K562 (cell line): Measurements from ENCODE around the gene ABHD12. TPM values are rescaled to one million over a fixed set of nuclear protein-coding genes. Genes with fewer than 3 reads are reported as not detected.

ENCODE experiments used
- ATAC-seq: fragments of 200-7000 bp; cut with Tn5 transposase; 3 replicates; pipeline ENCODE4 v1.9.1; 2020; ENCODE audit warnings: moderate library complexity
- BruUV-seq: library from RNA; stranded (reverse); fragments of 400-500 nt; replicated peaks from 2 replicates; lab custom pipeline; 2021; lab: Mats Ljungman, UMichigan
- CTCF ChIA-PET: fragments of 300-600 bp; formaldehyde crosslinking; extraction: SDS; loops from one replicate; lab custom pipeline; 2021; ENCODE audit warnings: low intra/inter-chr PET ratio; lab: Yijun Ruan, JAX
- POLR2A ChIA-PET: fragments of 300-600, 350-650 bp; sonication (Branson Sonifier 250); formaldehyde crosslinking; extraction: SDS; loops from one replicate; lab custom pipeline; 2021; ENCODE audit warnings: antibody characterized with exemption, inconsistent platforms; lab: Yijun Ruan, JAX
- DNase-seq, 4 experiments: peaks; one replicate each; pipeline versions ENCODE4 v3.0.0 to v3.0.0-alpha.2; 2011 to 2018; ENCODE audit warnings: low spot score in 3 of 4, mixed read lengths in 3 of 4; ENCODE audit errors: extremely low read depth in 1 of 4
- FAIRE-seq: peaks from 2 replicates; lab custom pipeline; 2011; peaks lifted over from hg19 to GRCh38; lab: Jason Lieb, UNC
- H2AFZ ChIP-seq: 2 replicates; pipeline ENCODE4 v1.6.0; 2011; ENCODE audit warnings: low read depth, low read length, control low read depth, inconsistent platforms
- H3K27ac ChIP-seq: fragments of 200-600 bp; 3 replicates; pipeline ENCODE4 v1.8.0; 2011; ENCODE audit warnings: low read depth, mild to moderate bottlenecking, control low read depth, inconsistent platforms, low read length, moderate library complexity, mixed read lengths; ENCODE audit errors: extremely low read depth
- H3K27me3 ChIP-seq, 2 experiments: fragments of 300-600 bp in 1 of 2; 2 replicates in 1 of 2; 3 replicates in 1 of 2; pipeline versions ENCODE4 v1.6.0 to v1.8.0; 2011; ENCODE audit warnings: inconsistent platforms in 2 of 2, low read length in 2 of 2, mild to moderate bottlenecking in 1 of 2, mixed read lengths in 1 of 2, moderate library complexity in 1 of 2; ENCODE audit not compliant: control insufficient read depth in 2 of 2, insufficient read depth in 2 of 2
- H3K36me3 ChIP-seq: fragments of 300-600 bp; 3 replicates; pipeline ENCODE4 v1.8.0; 2011; ENCODE audit warnings: mild to moderate bottlenecking, low read length, inconsistent platforms; ENCODE audit not compliant: control insufficient read depth, insufficient read depth
- H3K4me1 ChIP-seq, 2 experiments: fragments of 200-600 bp in 1 of 2; replicated peaks in 1 of 2; 2 replicates in 1 of 2; 3 replicates in 1 of 2; pipeline versions ENCODE4 v1.5.1 to v1.8.0; 2011; ENCODE audit warnings: inconsistent platforms in 2 of 2, low read length in 2 of 2, mild to moderate bottlenecking in 1 of 2, mixed read lengths in 1 of 2, moderate library complexity in 1 of 2; ENCODE audit not compliant: control insufficient read depth in 2 of 2, insufficient read depth in 2 of 2
- H3K4me2 ChIP-seq: 2 replicates; pipeline ENCODE4 v1.6.1; 2011; ENCODE audit warnings: low read length, control low read depth, inconsistent platforms, mixed read lengths; ENCODE audit not compliant: insufficient read depth
- H3K4me3 ChIP-seq: fragments of 200-600 bp; sonication (generic), shearing (Covaris generic); 2 replicates; pipeline ENCODE4 v1.5.1; 2016; ENCODE audit warnings: control low read depth, inconsistent platforms
- H3K79me2 ChIP-seq: fragments of 200-600 bp; 3 replicates; pipeline ENCODE4 v1.8.0; 2011; ENCODE audit warnings: low read length, inconsistent platforms; ENCODE audit not compliant: control insufficient read depth, insufficient read depth
- H3K9ac ChIP-seq, 2 experiments: 2 replicates each; pipeline versions ENCODE4 v1.6.0 to v1.6.1; 2011; ENCODE audit warnings: low read depth in 2 of 2, low read length in 2 of 2, control low read depth in 1 of 2, inconsistent platforms in 1 of 2, mild to moderate bottlenecking in 1 of 2, mixed read lengths in 1 of 2; ENCODE audit not compliant: insufficient read depth in 1 of 2
- H3K9me1 ChIP-seq: one replicate; pipeline ENCODE4 v1.6.0; 2011; ENCODE audit warnings: inconsistent platforms, mild to moderate bottlenecking, low read length, moderate library complexity; ENCODE audit not compliant: control insufficient read depth, insufficient read depth
- H3K9me3 ChIP-seq: replicated peaks from 2 replicates; pipeline ENCODE4 v1.5.1; 2011; ENCODE audit warnings: low read depth, low read length, inconsistent platforms; ENCODE audit not compliant: control insufficient read depth, insufficient read depth
- H4K20me1 ChIP-seq: replicated peaks from 2 replicates; pipeline ENCODE4 v1.6.1; 2011; ENCODE audit warnings: low read length, inconsistent platforms, mixed read lengths; ENCODE audit not compliant: control insufficient read depth, insufficient read depth
- CAMTA2 ChIP-seq: fragments of 250-450 bp; sonication (Bioruptor Pico); conservative IDR thresholded peaks from 2 replicates; pipeline ENCODE4 v1.5.1; 2022
- DPF2 ChIP-seq: fragments of 450-650 bp; IDR thresholded peaks from 2 replicates; pipeline ENCODE4 v1.6.1; 2016
- ETS2 ChIP-seq: IDR thresholded peaks from 2 replicates; pipeline ENCODE4 v1.6.1; 2016; ENCODE audit warnings: borderline replicate concordance, missing genetic modification characterization, mild to moderate bottlenecking, moderate library complexity, missing compliant biosample characterization; ENCODE audit not compliant: poor library complexity, severe bottlenecking
- FOS ChIP-seq: IDR thresholded peaks from 3 replicates; pipeline ENCODE4 v1.6.1; 2011; ENCODE audit not compliant: insufficient read length; ENCODE audit errors: extremely low read depth
- GTF2A2 ChIP-seq: IDR thresholded peaks from 2 replicates; pipeline ENCODE4 v1.6.1; 2016; ENCODE audit warnings: mild to moderate bottlenecking, missing genetic modification characterization, missing compliant biosample characterization
- KAT8 ChIP-seq: fragments of 450-650 bp; IDR thresholded peaks from 2 replicates; pipeline ENCODE4 v1.6.1; 2016; ENCODE audit warnings: low read depth, mild to moderate bottlenecking
- SMAD2 ChIP-seq: fragments of 150-350 bp; IDR thresholded peaks from 2 replicates; pipeline ENCODE4 v1.6.1; 2014; ENCODE audit warnings: low read depth, mild to moderate bottlenecking, low read length
- STAG1 ChIP-seq: sonication (generic); formaldehyde crosslinking; IDR thresholded peaks from 2 replicates; pipeline ENCODE4 v1.5.0; 2020; ENCODE audit warnings: missing genetic modification reagents, borderline replicate concordance
- TARDBP ChIP-seq: fragments of 450-650 bp; IDR thresholded peaks from 2 replicates; pipeline ENCODE4 v1.6.1; 2016
- TRIM24 ChIP-seq, 2 experiments: fragments of 450-650 bp; IDR thresholded peaks; 2 replicates each; pipeline ENCODE4 v1.6.1; 2016
- ZNF766 ChIP-seq: fragments of 200-800 bp; sonication (Bioruptor generic); conservative IDR thresholded peaks from 2 replicates; pipeline ENCODE4 v1.6.1; 2016; ENCODE audit warnings: missing genetic modification characterization, missing compliant biosample characterization
- ZNF77 ChIP-seq: fragments of 250-450 bp; sonication (Bioruptor Pico); IDR thresholded peaks from 2 replicates; pipeline ENCODE4 v1.5.0; 2020
- WGBS: fragments of 100-300 bp; shearing (Covaris generic); methylation state at CpG from one replicate; pipeline ENCODE4 v1.1.6; 2016; ENCODE audit warnings: low coverage, mixed read lengths; ENCODE audit not compliant: insufficient coverage; ENCODE audit errors: missing lambda C conversion rate; 5-methylcytosine and 5-hydroxymethylcytosine counted together
- in situ Hi-C: fragments of 300-500 bp; cut with MboI; formaldehyde crosslinking; loops from 4 replicates; pipeline ENCODE4 v1.15.0; 2018; ENCODE audit warnings: inconsistent platforms, mixed read lengths
- intact Hi-C: fragments of 100-400 bp; cut with micrococcal nuclease; formaldehyde crosslinking; loops from 2 replicates; pipeline ENCODE4 v1.14.2; 2022
- polyA plus RNA-seq, 8 experiments: library from polyadenylated mRNA; depleted of rRNA in 4 of 8; stranded (reverse) in 5 of 8; unstranded in 3 of 8; fragments of >200 nt; fragmentation: Nextera tagmentation in 2 of 8; fragmentation: Illumina TruSeq in 1 of 8; extraction: Ambion mirVana in 2 of 8; extraction: Trizol in 1 of 8; gene quantifications; 2 replicates each; pipeline versions ENCODE4 v1.2.1 to v1.2.3, GENCODE V29; 2011 to 2014; ENCODE audit warnings: inconsistent platforms in 1 of 8, missing spikeins in 1 of 8
- total RNA-seq, 7 experiments: library from RNA; depleted of rRNA in 6 of 7; stranded (reverse); fragments of >200 nt in 6 of 7; fragmentation: Illumina TruSeq in 2 of 7; extraction: Trizol in 2 of 7; gene quantifications; 2 replicates each; pipeline versions ENCODE4 v1.2.1 to v1.2.3, GENCODE V29; 2011 to 2021; ENCODE audit warnings: low replicate concordance in 1 of 7
- TF ChIP-seq, protein P1 (sequence below): fragments of 250-450 bp; sonication (Bioruptor Pico); IDR thresholded peaks from 2 replicates; pipeline ENCODE4 v1.8.0; 2021; ENCODE audit warnings: moderate library complexity, mild to moderate bottlenecking, inconsistent platforms
- TF ChIP-seq, protein P2 (sequence below): fragments of 250-450 bp; sonication (Bioruptor Pico); IDR thresholded peaks from 2 replicates; pipeline ENCODE4 v1.8.0; 2021; ENCODE audit warnings: mild to moderate bottlenecking, moderate library complexity
- TF ChIP-seq, protein P3 (sequence below): fragments of 250-450 bp; sonication (Bioruptor Pico); IDR thresholded peaks from 2 replicates; pipeline ENCODE4 v1.6.1; 2021; ENCODE audit warnings: mild to moderate bottlenecking
- TF ChIP-seq, protein P4 (sequence below): sonication (generic); formaldehyde crosslinking; IDR thresholded peaks from 2 replicates; pipeline ENCODE4 v1.8.0; 2022; ENCODE audit warnings: mild to moderate bottlenecking, low read depth, missing genetic modification reagents
- TF ChIP-seq, protein P5 (sequence below): sonication (generic); formaldehyde crosslinking; IDR thresholded peaks from 2 replicates; pipeline ENCODE4 v1.8.0; 2023; ENCODE audit warnings: mild to moderate bottlenecking, missing genetic modification reagents

Gene ABHD12
- total and polyA plus RNA-seq, 9 of the 15 experiments (the other 6 are each of a cell fraction or from before 2014, with no cell fraction given), result 0.65 to 15.6 (median 9.1) TPM

DNA sequence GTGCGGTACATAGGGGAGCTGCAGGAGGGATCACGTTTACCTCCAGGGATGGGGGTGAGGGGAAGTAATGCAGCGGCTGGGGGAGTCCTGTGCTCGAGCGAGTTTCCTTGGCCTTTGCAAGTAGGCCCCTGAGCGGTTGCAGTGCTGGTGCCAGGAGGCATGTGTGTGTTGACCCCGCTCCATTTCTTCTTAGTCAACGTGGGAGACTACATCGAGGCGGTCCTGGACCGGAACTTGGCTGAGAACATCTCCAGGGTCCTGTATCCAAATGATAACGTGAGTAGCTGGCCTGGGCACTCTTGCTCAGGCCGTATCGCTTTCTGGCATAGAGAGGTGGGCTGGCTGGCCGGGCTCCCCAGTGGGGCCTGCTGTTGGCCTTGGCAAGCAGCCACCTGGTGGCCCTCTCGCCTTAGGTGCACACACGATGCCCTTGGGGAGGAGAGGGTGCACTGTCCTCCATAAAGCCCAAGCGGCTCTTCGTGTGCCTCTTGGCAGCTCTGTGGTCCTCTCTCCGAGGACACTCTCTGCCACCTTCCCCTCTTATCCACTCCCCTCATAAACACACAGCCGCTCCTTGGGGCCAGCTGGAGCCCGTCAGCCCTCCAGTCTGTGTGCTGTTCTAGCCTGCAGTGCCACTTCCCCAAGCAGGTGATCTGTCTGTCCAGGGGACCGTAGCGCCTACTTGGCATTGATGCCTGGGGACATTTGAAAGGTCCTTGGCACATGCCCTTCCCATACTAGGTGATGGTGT is 113.4 kb downstream of the ABHD12 start:
- Histone ChIP-seq H3K79me2 (no peaks in the 10 kb centered on the region), H2AFZ (no peak overlapping the region), H3K9me3 (no peaks in the 10 kb centered on the region), H3K27me3 (no peaks in the 10 kb centered on the region), H3K27ac (no peak overlapping the region), H4K20me1 (no peaks in the 10 kb centered on the region), H3K9ac (no peak overlapping the region), H3K36me3 (peaks cover 6% of the 10 kb centered on the region; the same call in 1 of the 3 replicates), H3K4me3 (no peak overlapping the region), H3K4me1 (no peaks in the 10 kb centered on the region), H3K9me1 (no peaks in the 10 kb centered on the region), H3K4me2 (no peak overlapping the region)
- no peak for DNase-seq
- FAIRE-seq, result no peak
- ChIA-PET CTCF (no interaction called here), POLR2A (interaction anchor here (0.5 to 0.9 kb wide), 2 partner anchors 23 to 210 kb away, joined by 3 to 5 read pairs; no protein-coding TSS in a partner anchor)
- intact Hi-C loops (no loop called here), in situ Hi-C loops (no loop called here)
- WGBS, result 83% methylated on average over 16 of the region's 24 CpGs
- BruUV-seq, result no TSS peak
- ATAC-seq, result no peak
- TF ChIP-seq ETS2 (no peak), CAMTA2 (CRISPR knock-in tag) (no peak), ZNF77 (no peak), KAT8 (no peak), STAG1 (CRISPR knock-in tag) (no peak), DPF2 (no peak), TRIM24 (IDR thresholded peaks at IDR 0.05) (no peak), TARDBP (no peak), GTF2A2 (tag) (no peak), FOS (no peak), SMAD2 (no peak), ZNF766 (CRISPR knock-in tag) (no peak)
- TF ChIP-seq, protein P1, sequence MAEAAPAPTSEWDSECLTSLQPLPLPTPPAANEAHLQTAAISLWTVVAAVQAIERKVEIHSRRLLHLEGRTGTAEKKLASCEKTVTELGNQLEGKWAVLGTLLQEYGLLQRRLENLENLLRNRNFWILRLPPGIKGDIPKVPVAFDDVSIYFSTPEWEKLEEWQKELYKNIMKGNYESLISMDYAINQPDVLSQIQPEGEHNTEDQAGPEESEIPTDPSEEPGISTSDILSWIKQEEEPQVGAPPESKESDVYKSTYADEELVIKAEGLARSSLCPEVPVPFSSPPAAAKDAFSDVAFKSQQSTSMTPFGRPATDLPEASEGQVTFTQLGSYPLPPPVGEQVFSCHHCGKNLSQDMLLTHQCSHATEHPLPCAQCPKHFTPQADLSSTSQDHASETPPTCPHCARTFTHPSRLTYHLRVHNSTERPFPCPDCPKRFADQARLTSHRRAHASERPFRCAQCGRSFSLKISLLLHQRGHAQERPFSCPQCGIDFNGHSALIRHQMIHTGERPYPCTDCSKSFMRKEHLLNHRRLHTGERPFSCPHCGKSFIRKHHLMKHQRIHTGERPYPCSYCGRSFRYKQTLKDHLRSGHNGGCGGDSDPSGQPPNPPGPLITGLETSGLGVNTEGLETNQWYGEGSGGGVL (CRISPR knock-in tag), result no peak
- TF ChIP-seq, protein P2, sequence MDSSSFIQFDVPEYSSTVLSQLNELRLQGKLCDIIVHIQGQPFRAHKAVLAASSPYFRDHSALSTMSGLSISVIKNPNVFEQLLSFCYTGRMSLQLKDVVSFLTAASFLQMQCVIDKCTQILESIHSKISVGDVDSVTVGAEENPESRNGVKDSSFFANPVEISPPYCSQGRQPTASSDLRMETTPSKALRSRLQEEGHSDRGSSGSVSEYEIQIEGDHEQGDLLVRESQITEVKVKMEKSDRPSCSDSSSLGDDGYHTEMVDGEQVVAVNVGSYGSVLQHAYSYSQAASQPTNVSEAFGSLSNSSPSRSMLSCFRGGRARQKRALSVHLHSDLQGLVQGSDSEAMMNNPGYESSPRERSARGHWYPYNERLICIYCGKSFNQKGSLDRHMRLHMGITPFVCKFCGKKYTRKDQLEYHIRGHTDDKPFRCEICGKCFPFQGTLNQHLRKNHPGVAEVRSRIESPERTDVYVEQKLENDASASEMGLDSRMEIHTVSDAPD (CRISPR knock-in tag), result no peak
- TF ChIP-seq, protein P3, sequence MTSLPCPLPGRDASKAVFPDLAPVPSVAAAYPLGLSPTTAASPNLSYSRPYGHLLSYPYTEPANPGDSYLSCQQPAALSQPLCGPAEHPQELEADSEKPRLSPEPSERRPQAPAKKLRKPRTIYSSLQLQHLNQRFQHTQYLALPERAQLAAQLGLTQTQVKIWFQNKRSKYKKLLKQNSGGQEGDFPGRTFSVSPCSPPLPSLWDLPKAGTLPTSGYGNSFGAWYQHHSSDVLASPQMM (CRISPR knock-in tag), result no peak
- TF ChIP-seq, protein P4, sequence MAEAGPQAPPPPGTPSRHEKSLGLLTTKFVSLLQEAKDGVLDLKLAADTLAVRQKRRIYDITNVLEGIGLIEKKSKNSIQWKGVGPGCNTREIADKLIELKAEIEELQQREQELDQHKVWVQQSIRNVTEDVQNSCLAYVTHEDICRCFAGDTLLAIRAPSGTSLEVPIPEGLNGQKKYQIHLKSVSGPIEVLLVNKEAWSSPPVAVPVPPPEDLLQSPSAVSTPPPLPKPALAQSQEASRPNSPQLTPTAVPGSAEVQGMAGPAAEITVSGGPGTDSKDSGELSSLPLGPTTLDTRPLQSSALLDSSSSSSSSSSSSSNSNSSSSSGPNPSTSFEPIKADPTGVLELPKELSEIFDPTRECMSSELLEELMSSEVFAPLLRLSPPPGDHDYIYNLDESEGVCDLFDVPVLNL (CRISPR knock-in tag), result no peak
- TF ChIP-seq, protein P5, sequence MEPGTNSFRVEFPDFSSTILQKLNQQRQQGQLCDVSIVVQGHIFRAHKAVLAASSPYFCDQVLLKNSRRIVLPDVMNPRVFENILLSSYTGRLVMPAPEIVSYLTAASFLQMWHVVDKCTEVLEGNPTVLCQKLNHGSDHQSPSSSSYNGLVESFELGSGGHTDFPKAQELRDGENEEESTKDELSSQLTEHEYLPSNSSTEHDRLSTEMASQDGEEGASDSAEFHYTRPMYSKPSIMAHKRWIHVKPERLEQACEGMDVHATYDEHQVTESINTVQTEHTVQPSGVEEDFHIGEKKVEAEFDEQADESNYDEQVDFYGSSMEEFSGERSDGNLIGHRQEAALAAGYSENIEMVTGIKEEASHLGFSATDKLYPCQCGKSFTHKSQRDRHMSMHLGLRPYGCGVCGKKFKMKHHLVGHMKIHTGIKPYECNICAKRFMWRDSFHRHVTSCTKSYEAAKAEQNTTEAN (CRISPR knock-in tag), result no peak
